ENCODE results near the gene VAPA.

The VAPA gene

GRCh38 chr18:9968081-9968848 lies 54.4 kb downstream of the VAPA start:
- no peaks in the 10 kb centered on the region for H3K9me3 ChIP-seq
- peak overlapping the region; percentile 92 for H3K4me2 ChIP-seq
- H3K36me3 ChIP-seq: no peaks in the 10 kb centered on the region
- H3K27ac ChIP-seq: no peak overlapping the region
- no peaks in the 10 kb centered on the region for H3K27me3 ChIP-seq
- no peak overlapping the region for H3K9ac ChIP-seq
- no peak for TF ChIP-seq Cebpa-rat (IDR thresholded peaks at IDR 0.05)
- peaks cover 49% of the 10 kb centered on the region for H3K4me1 ChIP-seq
- H4K20me1 ChIP-seq: peaks cover 9% of the 10 kb centered on the region; the same call in 1 of the 2 replicates
- H3K4me3 ChIP-seq: no peak overlapping the region; the same call in 1 of the 2 replicates

GRCh38 chr18:9969247-9969646 lies 55.4 kb downstream of the VAPA start:
- TF ChIP-seq Cebpa-rat (IDR thresholded peaks at IDR 0.05): no peak
- H3K9me3 ChIP-seq: no peaks in the 10 kb centered on the region
- 0 out of 2 replicates have a peak overlapping the region, but pooled peaks have one; percentile 9 for H3K9ac ChIP-seq
- peaks cover 49% of the 10 kb centered on the region for H3K4me1 ChIP-seq
- H3K27ac ChIP-seq: no peak overlapping the region
- no peaks in the 10 kb centered on the region for H3K36me3 ChIP-seq
- peak overlapping the region; percentile 20 for H3K4me3 ChIP-seq
- H4K20me1 ChIP-seq: peaks cover 9% of the 10 kb centered on the region; the same call in 1 of the 2 replicates
- H3K4me2 ChIP-seq: peak overlapping the region; percentile 92
- no peaks in the 10 kb centered on the region for H3K27me3 ChIP-seq

- H3K4me1 ChIP-seq: peaks cover 40% of the 10 kb centered on the region
- H3K36me3 ChIP-seq: no peaks in the 10 kb centered on the region
- H3K9me3 ChIP-seq: peaks cover 15% of the 10 kb centered on the region
- no peak overlapping the region for H3K9ac ChIP-seq
- H3K27me3 ChIP-seq: no peaks in the 10 kb centered on the region
- H3K4me3 ChIP-seq: no peak overlapping the region
- H3K27ac ChIP-seq: no peak overlapping the region
- peaks cover 9% of the 10 kb centered on the region; the same call in 1 of the 2 replicates for H4K20me1 ChIP-seq
- H3K4me2 ChIP-seq: no peak overlapping the region
- TF ChIP-seq Cebpa-rat (IDR thresholded peaks at IDR 0.05): no peak
Measured at GRCh38 chr18:9971313-9971920, 57.6 kb downstream of the VAPA start.

- H4K20me1 ChIP-seq: peaks cover 9% of the 10 kb centered on the region; the same call in 1 of the 2 replicates
Measured at GRCh38 chr18:9973470-9973869, 59.7 kb downstream of the VAPA start.

DNA sequence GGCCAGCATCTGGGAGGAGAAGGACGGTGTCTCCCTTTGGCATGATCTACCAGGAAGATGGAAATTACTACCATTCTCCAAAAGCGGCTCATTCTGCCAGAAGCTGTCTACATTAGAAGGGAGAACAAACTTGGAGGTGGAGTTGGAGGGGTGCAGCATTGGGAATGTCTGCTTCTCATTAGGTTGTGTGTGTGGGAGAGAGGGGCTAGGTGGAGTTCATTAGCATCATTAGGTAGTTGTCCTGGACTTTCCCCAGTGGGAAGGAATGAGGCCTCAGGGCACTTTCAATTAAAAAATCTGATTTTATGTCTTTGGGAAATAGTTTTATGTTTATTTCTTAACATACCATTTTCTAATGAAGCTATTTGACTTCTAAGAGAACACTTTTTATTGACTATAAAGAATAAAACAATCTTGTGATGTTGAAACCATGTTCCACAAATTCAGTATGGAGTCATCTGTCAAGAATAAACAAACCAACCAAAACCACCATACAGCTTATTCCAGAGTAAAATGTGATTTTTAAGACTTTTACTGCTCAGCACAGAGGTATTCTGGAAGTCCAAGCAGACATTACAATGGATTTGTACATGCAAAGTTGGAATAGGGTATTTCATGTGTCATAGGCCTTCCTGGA lies 60.6 kb downstream of the VAPA start:
- Histone ChIP-seq H3K4me3 (no peak overlapping the region), H3K27me3 (no peaks in the 10 kb centered on the region), H3K36me3 (no peaks in the 10 kb centered on the region), H3K4me2 (no peak overlapping the region), H3K4me1 (peaks cover 18% of the 10 kb centered on the region), H4K20me1 (peaks cover 8% of the 10 kb centered on the region; the same call in 1 of the 2 replicates), H3K9me3 (peaks cover 23% of the 10 kb centered on the region), H3K27ac (no peak overlapping the region), H3K9ac (no peak overlapping the region)
- no peak for TF ChIP-seq Cebpa-rat (IDR thresholded peaks at IDR 0.05)

More at GRCh38 chr18:9973470-9973869, 59.7 kb downstream of the VAPA start:
- H3K9ac ChIP-seq: no peak overlapping the region
- H3K4me2 ChIP-seq: no peak overlapping the region
- peaks cover 23% of the 10 kb centered on the region for H3K9me3 ChIP-seq
- no peaks in the 10 kb centered on the region for H3K27me3 ChIP-seq
- peaks cover 28% of the 10 kb centered on the region for H3K4me1 ChIP-seq
- H3K4me3 ChIP-seq: no peak overlapping the region
- no peak for TF ChIP-seq Cebpa-rat (IDR thresholded peaks at IDR 0.05)
- H3K27ac ChIP-seq: no peak overlapping the region
- no peaks in the 10 kb centered on the region for H3K36me3 ChIP-seq

DNA sequence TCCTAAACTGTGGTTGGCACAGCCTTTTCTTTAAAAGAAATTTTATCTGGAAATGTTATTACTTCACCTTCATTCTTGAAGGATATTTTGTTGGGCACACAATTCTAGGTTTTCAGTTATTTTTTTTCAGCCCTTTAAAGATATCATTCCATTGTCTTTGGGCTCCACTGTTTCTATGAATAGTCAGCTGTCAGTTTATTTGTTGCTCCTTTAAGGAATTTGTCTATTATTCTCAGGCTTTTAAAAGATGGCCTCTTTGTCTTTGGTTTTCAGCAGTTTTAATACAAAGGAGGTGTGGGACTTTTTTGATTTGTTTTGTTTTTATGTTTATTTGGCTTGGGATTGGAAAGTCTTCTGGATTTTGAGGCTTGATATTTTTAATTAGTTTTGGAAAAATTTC lies 61.8 kb downstream of the VAPA start:
- Histone ChIP-seq H3K9ac (no peak overlapping the region), H3K4me2 (no peak overlapping the region), H3K4me1 (peaks cover 6% of the 10 kb centered on the region; the same call in 1 of the 2 replicates), H3K36me3 (no peaks in the 10 kb centered on the region), H3K27ac (no peak overlapping the region), H4K20me1 (no peaks in the 10 kb centered on the region), H3K9me3 (peaks cover 23% of the 10 kb centered on the region), H3K27me3 (no peaks in the 10 kb centered on the region), H3K4me3 (no peak overlapping the region)
- TF ChIP-seq Cebpa-rat (IDR thresholded peaks at IDR 0.05): no peak

DNA sequence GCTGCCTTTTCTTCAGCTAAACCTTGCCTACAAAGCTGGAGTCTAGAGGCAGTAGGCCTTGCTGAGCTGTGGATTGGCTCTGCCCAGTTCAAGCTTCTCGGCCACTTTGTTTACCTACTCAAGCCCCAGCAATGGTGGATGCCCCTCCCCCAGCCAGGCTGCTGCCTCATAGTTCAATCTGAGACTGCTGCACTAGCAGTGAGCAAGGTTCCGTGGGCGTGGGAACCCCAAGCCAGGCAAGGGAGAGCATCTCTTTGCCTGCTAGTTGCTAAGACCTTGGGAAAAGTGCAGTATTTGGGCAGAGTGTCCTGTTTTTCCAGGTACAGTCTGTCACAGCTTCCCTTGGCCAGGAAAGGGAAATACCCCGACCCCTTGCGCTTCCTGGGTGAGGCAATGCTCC lies 68.9 kb downstream of the VAPA start:
- Histone ChIP-seq H3K27ac (no peak overlapping the region), H3K4me3 (no peak overlapping the region), H3K27me3 (no peaks in the 10 kb centered on the region), H3K36me3 (no peaks in the 10 kb centered on the region), H3K9ac (no peak overlapping the region), H3K9me3 (peaks cover 23% of the 10 kb centered on the region), H3K4me2 (no peak overlapping the region), H3K4me1 (peaks cover 8% of the 10 kb centered on the region), H4K20me1 (no peaks in the 10 kb centered on the region)
- no peak for TF ChIP-seq Cebpa-rat (IDR thresholded peaks at IDR 0.05)

DNA sequence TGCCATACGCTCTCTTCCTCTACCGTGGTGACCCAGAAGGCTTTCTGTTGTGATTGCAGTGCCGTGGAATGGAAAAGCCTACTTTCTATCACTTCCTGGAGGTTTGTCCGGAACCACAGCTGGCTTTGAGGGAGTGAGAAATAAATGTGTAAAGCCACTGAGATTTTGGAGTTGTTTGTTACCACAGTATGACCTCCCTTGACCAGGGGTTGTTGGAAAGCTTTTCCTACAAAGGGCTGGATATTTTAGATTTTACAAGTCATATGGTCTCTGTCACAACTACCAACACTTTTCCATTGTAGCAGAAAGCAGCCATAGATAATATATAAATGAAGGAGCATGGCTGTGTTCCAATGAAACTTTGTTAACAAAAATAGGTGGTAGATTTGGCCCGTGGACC lies 70.3 kb downstream of the VAPA start:
- no peak overlapping the region for H3K4me3 ChIP-seq

GRCh38 chr18:9985641-9986040 lies 71.8 kb downstream of the VAPA start:
- no peak overlapping the region for H3K4me3 ChIP-seq
- H3K27ac ChIP-seq: no peak overlapping the region
- no peak overlapping the region for H3K4me2 ChIP-seq
- no peaks in the 10 kb centered on the region for H3K36me3 ChIP-seq
- peaks cover 23% of the 10 kb centered on the region for H3K9me3 ChIP-seq
- peaks cover 34% of the 10 kb centered on the region for H3K4me1 ChIP-seq
- no peak for TF ChIP-seq Cebpa-rat (IDR thresholded peaks at IDR 0.05)
- H3K27me3 ChIP-seq: no peaks in the 10 kb centered on the region
- no peak overlapping the region for H3K9ac ChIP-seq
- no peaks in the 10 kb centered on the region for H4K20me1 ChIP-seq

More for the DNA sequence above, 70.3 kb downstream of the VAPA start:
- no peak overlapping the region for H3K9ac ChIP-seq
- TF ChIP-seq Cebpa-rat (IDR thresholded peaks at IDR 0.05): no peak
- H3K27me3 ChIP-seq: no peaks in the 10 kb centered on the region
- peaks cover 23% of the 10 kb centered on the region for H3K9me3 ChIP-seq
- H4K20me1 ChIP-seq: no peaks in the 10 kb centered on the region
- no peak overlapping the region for H3K27ac ChIP-seq
- peaks cover 18% of the 10 kb centered on the region for H3K4me1 ChIP-seq
- no peaks in the 10 kb centered on the region for H3K36me3 ChIP-seq
- H3K4me2 ChIP-seq: peak overlapping the region; percentile 53

Data from BLaER1 (cell line).